NCI-H1930 (cell line): ENCODE measurements around the gene EPHA4.
A peak's percentile ranks its signal among the peaks of the same experiment; 100 is the strongest.

ENCODE experiments used
- DNase-seq, 2 experiments: peaks; one replicate each; lab custom pipeline; 2025; lab: John Stamatoyannopoulos, UW

Gene EPHA4

DNA sequence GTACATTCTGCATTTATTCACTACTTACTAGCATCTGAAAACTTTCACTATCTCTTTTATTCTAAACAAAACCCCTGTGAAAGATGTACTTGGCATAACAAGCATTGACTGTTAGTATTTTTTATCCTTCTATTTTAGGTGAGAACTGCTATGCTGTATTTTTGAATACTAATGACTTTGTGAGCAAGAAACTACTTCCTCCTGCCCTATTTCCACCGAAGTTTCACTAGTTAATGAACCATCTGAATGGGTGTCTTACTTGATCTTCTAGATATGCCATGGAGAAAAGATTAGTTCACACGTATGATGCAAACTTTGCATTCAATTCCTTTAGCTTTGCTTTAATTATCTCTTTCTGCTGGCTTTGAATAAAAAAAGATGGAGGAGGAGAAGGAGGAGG is 68.1 kb downstream of the EPHA4 start:
- DNase-seq: no peak

DNA sequence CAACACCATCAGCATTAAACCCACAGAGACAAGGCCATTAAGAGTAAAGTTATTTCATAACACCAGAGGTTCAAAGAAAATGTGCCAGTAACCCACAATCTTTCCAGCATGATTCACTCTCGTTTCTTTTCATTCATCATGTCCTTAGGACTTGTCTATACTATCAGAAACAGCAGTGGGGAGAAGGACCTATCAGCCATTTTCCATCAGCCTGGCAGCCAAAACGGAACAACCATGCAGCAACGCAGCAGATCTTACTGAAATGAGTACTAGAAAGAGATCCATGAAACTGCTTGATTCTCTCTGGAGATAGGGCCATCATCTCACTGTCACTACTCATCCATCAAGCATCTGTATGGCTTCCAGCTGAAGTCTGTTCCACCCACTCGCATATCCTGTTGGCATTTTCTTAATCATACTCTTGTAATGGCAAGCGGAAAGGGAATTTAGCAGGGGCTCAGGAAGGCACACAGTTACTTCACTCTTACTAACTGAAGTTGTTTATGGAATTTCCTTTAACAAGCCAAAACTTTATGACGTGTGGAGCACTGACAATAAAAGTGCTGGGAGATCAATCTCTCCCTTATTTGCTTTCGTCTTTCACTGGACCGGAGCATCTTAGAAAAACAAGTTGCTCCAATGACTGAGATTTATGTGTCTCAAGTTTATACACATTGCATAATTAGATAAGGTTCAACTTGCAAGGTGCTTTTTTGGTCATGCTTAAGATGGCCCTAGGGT is 69.7 kb downstream of the EPHA4 start:
- no peak for DNase-seq

DNA sequence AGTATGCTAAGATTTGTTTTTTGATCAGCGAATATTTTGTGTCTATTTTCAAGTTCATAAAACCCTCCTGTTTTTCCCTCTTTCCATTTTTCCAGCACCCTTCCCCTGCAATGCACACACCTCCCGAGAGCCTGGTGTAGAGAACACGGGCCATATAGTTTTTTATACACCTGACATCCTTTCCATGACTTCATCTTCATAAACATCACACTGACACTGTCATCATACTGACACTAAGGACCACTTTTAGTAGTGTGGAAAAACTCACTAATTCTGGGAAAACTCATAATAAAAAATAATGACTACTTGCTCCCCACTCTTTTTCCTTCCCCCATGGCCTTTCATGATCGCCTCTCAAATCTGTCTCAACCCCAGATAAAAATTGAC is 70.2 kb downstream of the EPHA4 start:
- no peak for DNase-seq

DNA sequence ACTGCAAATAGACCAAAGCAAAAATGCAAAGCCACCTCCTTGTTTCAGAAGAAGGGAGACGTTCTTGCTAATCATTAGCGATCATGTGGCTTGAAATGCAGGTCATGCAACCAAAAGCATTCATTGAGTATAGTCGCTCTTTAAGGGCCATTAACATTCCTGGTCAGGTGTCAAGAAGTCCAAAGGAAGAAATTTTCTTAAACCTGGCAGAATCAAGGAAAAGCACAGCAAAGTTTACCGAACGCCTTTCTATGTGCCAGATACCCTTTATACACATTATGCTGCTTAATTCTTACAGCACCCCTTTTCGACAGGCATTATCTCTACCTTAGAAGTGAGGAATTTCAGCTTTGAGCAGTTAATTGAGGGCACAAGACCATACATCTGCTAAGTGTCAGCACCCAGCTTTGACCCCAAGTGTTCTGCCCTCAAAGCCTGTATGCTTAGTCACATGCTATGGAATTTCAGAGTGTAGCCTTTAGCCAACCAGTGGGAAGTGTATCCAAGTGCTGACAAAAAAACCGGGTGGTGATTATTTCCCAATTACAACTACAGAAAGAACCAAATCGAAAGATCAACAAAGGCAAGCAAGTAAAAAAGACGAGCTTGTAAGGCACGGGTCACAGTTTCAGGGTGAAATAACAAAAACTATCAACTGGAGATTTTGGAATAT is 70.8 kb downstream of the EPHA4 start:
- DNase-seq: no peak

DNA sequence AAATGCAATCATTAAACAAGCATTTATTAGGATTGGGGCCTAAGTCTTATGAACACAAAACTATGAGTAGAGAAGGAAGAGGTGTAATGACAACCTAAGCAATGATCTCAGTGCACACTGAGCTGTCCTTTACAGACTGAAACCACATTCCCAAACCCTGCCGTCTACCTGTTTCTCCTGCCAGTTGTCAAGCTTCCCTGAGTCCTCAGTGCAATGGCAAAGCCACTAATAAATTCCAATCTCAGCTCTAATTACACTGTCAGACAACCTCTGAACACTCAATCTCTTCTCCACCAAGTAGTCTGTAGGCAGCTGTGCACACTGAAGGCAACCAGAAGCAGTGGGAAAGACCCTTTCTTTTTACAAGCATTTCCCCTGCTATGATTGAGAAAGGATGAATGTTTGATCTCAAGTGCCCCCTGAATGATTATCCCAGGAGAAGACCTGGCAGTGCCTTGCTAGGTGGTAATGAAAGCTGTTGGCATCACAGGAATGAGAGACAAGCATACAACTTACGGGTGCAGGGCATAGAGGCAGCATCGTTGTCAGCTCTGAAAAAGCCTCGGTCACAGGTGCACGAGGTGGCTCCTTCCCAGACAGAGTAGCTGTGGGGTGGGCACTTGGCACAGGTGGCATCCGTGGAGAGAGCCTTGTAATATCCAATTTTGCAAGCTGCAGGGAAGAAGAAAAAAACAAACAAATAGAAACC is 71.4 kb downstream of the EPHA4 start:
- no peak for DNase-seq

DNA sequence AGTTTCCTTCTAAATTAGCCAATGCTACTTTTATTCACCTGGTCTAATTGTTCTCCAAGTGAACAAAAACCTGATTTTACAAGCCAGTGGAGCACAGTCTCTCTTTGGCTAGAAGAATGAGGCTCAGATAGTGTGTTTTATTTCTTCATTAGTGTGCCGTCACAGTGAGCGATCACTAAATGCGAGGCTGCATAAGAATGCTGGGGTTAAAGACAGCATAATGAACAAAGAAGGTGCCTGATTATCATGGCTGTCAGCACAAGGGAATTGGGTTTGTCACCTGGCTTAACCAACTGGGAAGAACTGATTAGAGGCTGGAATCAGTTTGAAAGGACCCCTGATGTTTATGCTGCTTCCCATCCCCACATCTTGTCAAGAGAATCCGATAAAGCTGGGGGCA is 76.4 kb downstream of the EPHA4 start:
- DNase-seq: no peak

DNA sequence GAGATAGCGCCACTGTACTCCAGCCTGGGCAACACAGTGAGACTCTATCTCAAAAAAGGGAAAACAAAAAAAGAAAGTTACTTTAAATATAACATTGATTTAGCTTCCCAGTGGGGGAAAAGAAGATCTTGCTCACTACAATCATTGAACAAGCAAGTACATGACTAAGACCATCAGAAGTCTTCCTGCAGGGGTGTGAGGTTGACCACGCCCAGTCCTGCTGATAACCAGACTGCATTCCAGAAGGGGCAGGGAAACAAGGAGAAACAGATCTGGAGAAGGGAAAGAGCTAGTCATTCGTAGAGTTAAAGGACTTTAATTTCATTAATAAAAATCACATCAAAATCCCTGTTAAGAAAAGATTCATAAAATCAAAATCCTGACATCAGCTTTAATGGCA is 77.5 kb downstream of the EPHA4 start:
- DNase-seq: no peak

DNA sequence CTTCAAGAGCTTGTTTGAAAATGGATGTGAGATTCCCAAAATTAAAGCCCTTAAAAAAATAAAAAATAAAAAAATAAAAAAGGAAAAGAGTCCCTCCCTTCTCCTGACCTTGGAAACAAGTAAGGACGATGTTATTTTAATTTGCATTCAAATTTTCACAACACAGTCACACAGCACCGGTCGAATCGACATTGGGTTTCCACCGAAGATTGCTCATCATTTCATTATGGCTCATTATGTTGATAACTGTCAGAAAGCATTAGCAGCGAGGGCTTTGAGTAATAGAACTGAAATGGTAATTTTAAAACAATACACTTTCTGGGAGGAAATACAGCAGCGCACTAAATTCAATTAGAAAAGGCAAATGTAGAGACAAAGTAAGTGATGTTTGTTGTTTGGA is 78.7 kb downstream of the EPHA4 start:
- DNase-seq: no peak

DNA sequence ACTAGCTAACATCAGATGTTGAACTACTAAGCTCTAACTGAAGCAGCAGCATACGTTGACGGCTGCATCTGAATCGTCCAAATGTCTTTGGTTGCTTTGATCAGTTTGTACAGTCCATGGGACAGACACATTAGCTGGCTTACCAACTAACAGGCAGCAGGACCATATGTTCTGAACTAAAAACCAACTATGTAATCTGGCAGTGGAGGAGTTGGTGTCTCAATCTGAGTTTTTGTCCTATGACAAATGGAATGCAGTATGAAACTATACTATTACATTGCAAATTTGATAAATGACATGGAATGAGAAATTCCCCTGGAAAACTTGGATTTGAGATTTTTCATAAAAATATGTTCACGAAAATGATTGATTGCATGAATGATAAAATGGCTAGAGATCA is 79.5 kb downstream of the EPHA4 start:
- DNase-seq: no peak

DNA sequence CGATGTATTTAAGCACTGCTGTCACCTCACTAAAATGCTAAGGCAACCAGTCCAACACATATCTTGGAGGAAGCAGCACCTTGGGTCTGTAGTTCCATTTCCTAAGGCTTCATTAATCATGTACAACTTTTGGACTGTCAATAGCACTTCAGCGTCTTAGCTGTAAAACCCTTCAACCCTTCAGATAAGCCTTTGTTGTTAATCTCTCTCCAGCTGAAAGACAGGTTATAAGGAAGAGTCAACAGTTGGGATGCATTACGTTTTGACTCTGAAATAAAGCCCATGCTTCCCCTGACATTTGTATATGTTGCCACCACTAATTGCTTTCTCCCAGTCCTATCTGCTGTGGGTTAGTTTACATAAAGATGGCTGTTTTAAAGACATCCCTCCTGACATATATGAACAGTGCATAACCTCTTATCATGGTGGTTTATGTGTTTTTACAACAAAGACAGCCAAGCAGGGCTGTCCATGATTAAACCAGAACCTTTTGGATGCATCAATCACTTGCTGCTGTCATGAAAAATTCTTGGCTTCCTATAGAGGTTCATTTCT is 81.5 kb downstream of the EPHA4 start:
- DNase-seq: no peak

DNA sequence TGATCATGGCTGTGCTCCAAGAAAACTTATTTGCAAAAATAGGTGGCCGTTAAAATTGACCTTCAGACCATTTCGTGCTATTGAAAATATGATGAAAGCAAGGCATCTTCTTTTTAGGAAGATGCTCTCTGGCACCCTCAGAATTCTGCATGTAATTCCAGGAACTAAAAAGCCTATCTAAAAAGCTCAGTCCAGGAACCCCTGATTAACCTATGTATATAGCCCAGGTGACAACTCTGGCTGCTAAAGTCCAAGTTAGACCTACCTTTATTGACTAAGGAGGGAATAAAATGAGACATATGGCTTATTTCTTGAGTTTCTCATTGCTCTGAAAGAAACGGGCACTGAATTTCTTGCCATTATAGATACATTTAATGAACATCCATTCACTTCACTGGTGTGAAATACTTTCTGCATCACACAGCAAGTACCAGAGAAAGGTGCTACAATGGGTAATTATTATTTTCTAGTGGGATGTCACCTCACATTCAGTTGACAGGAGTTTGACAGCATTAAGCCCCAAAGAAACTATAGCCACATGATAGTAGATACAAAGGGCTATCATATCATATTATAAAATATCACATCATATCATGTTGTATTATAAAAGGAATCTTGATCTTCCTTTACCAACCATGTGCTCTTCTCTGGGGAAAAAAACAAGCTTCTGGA is 83.8 kb downstream of the EPHA4 start:
- DNase-seq: peak in 1 of 2 experiments; percentile 43

DNA sequence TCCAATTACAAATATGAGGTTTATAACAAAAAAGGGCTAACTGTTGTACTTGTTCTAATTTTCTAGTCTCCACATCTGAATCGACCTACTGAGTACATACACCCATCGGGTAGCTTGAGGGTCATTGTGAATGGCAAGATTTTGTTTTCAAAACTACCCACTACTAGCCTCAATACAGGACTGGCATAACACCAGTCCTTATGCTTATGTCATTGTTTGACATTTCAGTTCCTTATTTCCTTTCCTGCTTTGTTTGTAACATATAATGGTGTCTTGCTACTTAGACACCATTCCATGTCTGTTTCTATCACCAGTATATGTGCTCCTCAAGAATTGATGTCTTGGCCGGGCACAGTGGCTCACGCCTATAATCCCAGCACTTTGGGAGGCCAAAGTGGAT is 86.0 kb downstream of the EPHA4 start:
- no peak for DNase-seq

DNA sequence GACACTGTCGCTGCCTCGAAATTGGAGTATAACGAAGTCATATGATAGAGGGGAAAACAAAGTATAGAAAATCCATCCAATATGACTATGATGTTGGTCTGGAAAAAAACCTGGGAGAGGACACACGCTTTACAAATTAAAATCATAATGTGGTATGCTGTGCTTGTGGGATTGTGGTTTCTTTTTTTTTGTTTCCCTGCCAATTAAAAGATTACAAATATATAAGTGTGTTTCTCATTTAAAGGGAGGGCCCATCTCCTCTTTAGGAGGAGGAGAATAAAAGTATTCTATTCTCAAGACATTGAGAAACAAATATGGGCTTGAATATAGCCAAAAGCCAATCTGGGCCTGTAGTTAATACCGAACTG is 86.6 kb downstream of the EPHA4 start:
- no peak for DNase-seq

DNA sequence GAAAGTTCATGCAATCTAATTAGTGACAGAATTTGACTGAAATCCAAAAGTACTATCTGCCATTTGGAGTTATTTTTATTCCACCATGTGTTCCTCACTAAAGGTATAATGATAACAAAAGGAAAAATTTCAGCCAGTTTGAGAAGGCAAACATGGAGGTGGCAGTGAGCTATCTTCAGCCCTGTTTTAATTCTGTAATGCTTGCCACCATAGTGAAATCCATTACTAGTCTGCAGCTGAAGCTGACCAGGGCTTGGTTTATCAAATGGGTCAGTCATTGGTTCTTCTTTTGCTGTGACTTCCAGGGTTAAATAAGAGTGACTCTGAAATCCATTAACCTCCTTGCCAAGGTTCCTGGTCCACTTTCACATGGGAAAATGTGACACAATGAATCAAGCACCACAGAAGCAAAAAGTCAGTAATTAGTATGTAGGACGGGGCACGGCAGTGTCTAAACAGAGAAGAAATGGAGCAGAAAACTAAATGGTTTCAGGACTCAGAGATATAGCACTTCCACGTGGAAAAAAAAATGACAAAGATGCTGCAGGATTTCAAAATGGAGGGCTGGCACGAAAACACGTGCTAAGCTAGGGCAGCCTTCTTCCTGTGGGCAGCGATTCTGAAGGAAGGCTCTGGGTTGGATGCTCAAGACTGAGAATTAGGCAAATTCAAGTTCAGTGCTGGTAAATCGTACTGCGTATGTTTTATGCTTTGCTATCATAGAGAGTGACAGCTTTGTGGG is 87.2 kb downstream of the EPHA4 start:
- no peak for DNase-seq

DNA sequence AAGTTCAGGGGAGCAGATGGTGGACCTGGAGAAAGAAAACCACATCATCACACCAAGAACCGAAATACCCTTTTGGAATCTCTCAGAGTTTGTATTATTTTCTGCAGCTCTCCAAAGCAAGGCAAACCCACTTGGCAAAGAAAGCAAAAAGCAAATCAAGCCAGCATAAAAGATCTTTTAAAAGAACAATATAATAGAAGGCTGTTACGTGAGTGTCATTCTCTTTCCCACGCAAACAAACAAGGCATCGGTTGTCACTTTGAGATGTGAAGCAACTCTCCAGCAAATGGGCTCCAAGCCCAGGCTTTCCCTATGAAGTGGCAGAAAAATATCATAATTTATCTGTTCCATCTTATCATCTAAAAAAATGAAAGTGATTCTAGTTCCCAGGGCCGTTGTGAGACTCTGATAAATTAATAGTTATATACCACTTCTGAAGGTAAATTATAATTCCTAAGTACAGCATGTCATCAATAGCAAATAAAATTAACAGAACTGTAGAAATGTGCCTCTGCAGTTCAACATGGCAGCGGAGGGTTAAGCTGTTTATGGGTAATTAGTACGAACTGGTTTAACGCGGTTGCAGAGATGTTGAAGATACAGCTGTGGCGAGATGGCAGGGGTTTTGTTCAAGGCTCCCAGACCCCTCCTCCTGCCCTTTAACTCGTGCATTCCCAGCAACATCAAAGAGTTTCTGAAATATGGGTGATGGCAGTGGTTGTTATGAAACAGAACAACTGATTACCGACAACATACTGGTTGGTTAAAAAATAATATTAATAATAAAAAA is 89.2 kb downstream of the EPHA4 start:
- DNase-seq: no peak

DNA sequence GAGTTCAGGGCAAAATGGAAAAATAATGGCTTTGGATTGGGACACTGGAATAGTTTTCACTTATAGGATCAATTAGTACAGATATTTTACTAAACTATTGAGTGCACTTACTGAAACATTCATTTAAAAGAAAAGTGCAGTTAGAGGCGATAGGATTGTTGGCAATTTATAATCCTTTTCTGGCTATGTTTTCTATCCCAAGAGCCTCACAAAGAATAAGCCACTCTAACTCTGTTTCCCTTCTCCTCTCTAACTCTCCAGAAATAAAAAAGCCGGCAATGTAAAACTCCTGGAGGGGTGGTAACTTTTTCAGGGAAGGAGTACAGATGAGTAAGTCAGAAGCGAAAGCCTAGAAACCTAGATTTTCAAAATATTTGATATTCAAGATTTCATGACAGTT is 91.3 kb downstream of the EPHA4 start:
- DNase-seq: no peak

DNA sequence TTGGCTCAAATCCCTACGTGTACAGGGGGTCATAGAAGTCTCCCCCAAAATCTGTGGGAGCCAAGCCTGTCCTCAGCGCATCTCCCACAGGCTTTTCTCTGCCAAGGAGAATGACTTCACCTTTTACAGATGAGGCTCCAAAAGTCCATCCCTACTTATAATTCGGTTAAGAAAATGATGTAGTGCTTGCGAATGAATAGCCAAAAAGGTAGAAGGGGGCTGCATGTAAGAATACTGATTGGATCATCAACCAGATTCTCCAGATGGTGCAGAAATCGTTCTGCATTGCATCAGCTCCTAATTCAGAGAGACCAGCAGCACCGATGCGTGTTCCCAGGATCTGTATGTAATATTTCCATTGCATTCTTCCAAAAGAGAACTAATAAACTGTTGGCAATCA is 91.9 kb downstream of the EPHA4 start:
- no peak for DNase-seq

DNA sequence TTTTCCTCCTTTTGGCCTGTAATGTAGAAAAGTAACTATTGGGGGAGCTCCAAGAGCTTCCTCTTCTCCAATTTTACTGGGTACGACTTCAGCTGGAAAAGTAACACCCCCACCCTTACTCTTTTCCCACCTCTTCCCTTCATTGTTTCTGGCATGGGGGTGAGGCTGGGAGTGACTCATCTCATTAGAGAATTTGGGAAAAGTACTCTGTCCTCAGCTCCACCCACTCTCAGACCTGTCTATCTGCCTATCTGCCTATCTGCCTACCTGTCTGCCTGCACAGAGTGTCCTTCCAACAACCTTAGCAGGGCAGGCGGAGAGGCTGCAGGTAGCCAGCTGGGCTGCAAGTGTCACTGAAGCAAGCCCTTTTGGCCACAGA is 93.6 kb downstream of the EPHA4 start:
- no peak for DNase-seq

DNA sequence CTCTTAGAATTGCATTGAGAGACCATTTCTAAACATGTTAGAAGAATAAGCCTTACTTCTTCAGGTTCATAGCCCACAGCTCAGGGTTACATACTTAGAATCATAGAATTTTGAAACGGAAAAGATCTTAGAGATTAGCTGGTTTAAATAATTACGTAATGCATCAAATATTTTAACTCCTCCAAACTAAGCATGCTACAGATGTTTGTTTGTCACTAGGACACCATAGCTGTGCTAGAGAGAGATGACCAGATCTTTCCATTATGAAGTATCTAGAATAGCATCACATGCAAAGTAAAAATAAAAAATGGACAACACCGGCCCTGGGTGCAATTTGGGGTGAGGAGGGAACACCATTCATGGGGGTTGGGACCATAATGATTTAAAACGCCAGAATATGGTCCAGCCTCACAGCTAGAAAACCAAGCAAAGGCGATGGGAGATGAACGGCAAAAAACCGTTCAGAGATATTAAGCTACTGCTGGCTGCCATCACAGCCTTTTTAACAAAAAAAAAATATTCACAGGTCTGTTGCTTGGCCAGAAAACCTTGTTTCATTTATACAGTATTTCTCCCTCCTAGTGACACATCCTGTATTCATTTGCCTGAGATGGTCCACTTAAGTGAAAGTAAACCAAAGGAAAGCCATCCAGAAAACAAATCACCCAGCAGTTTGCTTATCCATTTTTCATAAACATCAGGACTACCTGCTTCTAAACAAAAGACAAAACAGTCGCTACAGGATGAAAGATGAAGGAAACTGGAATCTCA is 94.2 kb downstream of the EPHA4 start:
- DNase-seq: no peak

DNA sequence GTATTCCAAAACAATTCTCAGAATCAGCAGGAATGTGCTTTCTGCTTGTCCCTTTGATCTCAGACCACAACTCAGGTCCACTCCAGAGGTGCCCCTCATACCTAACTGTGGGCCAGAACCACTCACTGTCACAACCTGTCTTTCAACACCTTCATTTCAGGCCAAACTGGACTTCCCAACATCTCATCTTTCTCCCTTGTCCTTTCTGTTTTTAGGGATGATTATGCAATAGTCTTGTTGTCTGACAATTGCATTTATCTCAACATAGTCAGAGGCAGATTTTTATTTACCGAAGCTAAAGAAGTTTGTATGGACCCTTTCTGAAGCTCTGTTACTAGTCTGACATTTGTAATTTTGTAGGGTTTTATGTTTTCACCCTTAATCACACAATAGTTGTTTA is 95.9 kb downstream of the EPHA4 start:
- no peak for DNase-seq
